HEK293 (cell line): ENCODE data around the gene TRAPPC10.

ENCODE experiments used
- CTCF ChIA-PET: fragments of 350-600 bp; formaldehyde crosslinking; extraction: SDS; loops from one replicate; lab custom pipeline; 2021; ENCODE audit warnings: antibody characterized with exemption; lab: Yijun Ruan, JAX
- POLR2A ChIA-PET: fragments of 300-600 bp; formaldehyde crosslinking; extraction: SDS; loops from one replicate; lab custom pipeline; 2020; ENCODE audit warnings: antibody characterized with exemption, inconsistent platforms; lab: Yijun Ruan, JAX
- H3K27ac ChIP-seq: fragments of 200-500 bp; sonication (Bioruptor generic); 2 replicates; pipeline ENCODE4 v1.5.1; 2014; ENCODE audit warnings: low read depth, low read length, control low read depth, inconsistent platforms; ENCODE audit errors: extremely low read depth
- H3K36me3 ChIP-seq, 2 experiments: fragments of 200-500 bp in 1 of 2; sonication (Bioruptor generic) in 1 of 2; 1 replicate in 1 of 2; 2 replicates in 1 of 2; pipeline ENCODE4 v1.5.1; 2014 to 2017; ENCODE audit warnings: inconsistent platforms in 2 of 2, low read length in 2 of 2; ENCODE audit not compliant: control insufficient read depth in 2 of 2, insufficient read depth in 1 of 2
- H3K4me1 ChIP-seq: fragments of 200-500 bp; sonication (Bioruptor generic); 2 replicates; pipeline ENCODE4 v1.5.1; 2014; ENCODE audit warnings: mild to moderate bottlenecking, low read length, inconsistent platforms; ENCODE audit not compliant: control insufficient read depth, insufficient read depth
- H3K4me3 ChIP-seq: 2 replicates; pipeline ENCODE4 v1.5.1; 2011; ENCODE audit warnings: low read depth, mild to moderate bottlenecking, control low read depth, low read length, moderate library complexity
- H3K9me3 ChIP-seq: fragments of 200-500 bp; sonication (Bioruptor generic); 2 replicates; pipeline ENCODE4 v1.5.1; 2014; ENCODE audit warnings: low read depth, low read length, inconsistent platforms; ENCODE audit not compliant: control insufficient read depth, insufficient read depth
- EGR2 ChIP-seq: fragments of 450-650 bp; formaldehyde crosslinking; IDR thresholded peaks from 2 replicates; pipeline ENCODE4 v1.5.1; 2016; ENCODE audit warnings: low read depth, missing biosample characterization, missing genetic modification characterization
- KLF8 ChIP-seq: fragments of 450-650 bp; formaldehyde crosslinking; IDR thresholded peaks from 2 replicates; pipeline ENCODE4 v1.5.1; 2016; ENCODE audit warnings: missing biosample characterization, missing genetic modification characterization
- OVOL3 ChIP-seq: fragments of 450-650 bp; formaldehyde crosslinking; IDR thresholded peaks from 2 replicates; pipeline ENCODE4 v1.5.1; 2016; ENCODE audit warnings: missing biosample characterization, missing genetic modification characterization
- PATZ1 ChIP-seq: fragments of 450-650 bp; formaldehyde crosslinking; IDR thresholded peaks from 2 replicates; pipeline ENCODE4 v1.5.1; 2016; ENCODE audit warnings: missing biosample characterization, missing genetic modification characterization
- PRDM10 ChIP-seq: fragments of 450-650 bp; formaldehyde crosslinking; IDR thresholded peaks from 2 replicates; pipeline ENCODE4 v1.5.1; 2016; ENCODE audit warnings: missing biosample characterization, missing genetic modification characterization
- PRDM4 ChIP-seq: fragments of 450-650 bp; formaldehyde crosslinking; IDR thresholded peaks from 2 replicates; pipeline ENCODE4 v1.5.1; 2017; ENCODE audit warnings: missing biosample characterization, missing genetic modification characterization
- ZBTB17 ChIP-seq: fragments of 450-650 bp; formaldehyde crosslinking; IDR thresholded peaks from 2 replicates; pipeline ENCODE4 v1.5.1; 2016; ENCODE audit warnings: missing biosample characterization, missing genetic modification characterization
- ZBTB26 ChIP-seq: fragments of 450-650 bp; formaldehyde crosslinking; optimal IDR thresholded peaks from 2 replicates; pipeline ENCODE3; 2016; ENCODE audit warnings: missing biosample characterization, mild to moderate bottlenecking, missing genetic modification characterization
- ZFHX2 ChIP-seq: fragments of 450-650 bp; formaldehyde crosslinking; conservative IDR thresholded peaks from 2 replicates; pipeline ENCODE4 v1.5.1; 2016; ENCODE audit warnings: missing biosample characterization, missing genetic modification characterization
- ZNF10 ChIP-seq: fragments of 450-650 bp; formaldehyde crosslinking; IDR thresholded peaks from 2 replicates; pipeline ENCODE4 v1.5.1; 2017; ENCODE audit warnings: missing biosample characterization, missing genetic modification characterization
- ZNF214 ChIP-seq: fragments of 450-650 bp; formaldehyde crosslinking; IDR thresholded peaks from 2 replicates; pipeline ENCODE4 v1.5.1; 2017; ENCODE audit warnings: missing biosample characterization, mild to moderate bottlenecking, missing genetic modification characterization, borderline replicate concordance
- ZNF354C ChIP-seq: fragments of 450-650 bp; formaldehyde crosslinking; IDR thresholded peaks from 2 replicates; pipeline ENCODE4 v1.5.1; 2016; ENCODE audit warnings: missing biosample characterization, missing genetic modification characterization, low read depth, borderline replicate concordance
- ZNF580 ChIP-seq: fragments of 450-650 bp; formaldehyde crosslinking; IDR thresholded peaks from 2 replicates; pipeline ENCODE4 v1.5.1; 2016; ENCODE audit warnings: missing biosample characterization, missing genetic modification characterization
- ZNF645 ChIP-seq: fragments of 450-650 bp; formaldehyde crosslinking; IDR thresholded peaks from 2 replicates; pipeline ENCODE4; 2016; ENCODE audit warnings: missing biosample characterization, missing genetic modification characterization

The TRAPPC10 gene

GRCh38 chr21:43989401-43989800 is 22.7 kb upstream of the TRAPPC10 start:
- no peak for TF ChIP-seq ZNF10 (tag by site-specific recombination)
- no peak for TF ChIP-seq PATZ1 (tag by site-specific recombination)
- no peak for TF ChIP-seq ZBTB26 (tag by site-specific recombination)
- TF ChIP-seq ZNF354C (tag by site-specific recombination): no peak
- TF ChIP-seq PRDM10: peak; percentile 28; the same call in 1 of the 2 replicates
- CTCF ChIA-PET: no interaction called here
- no peaks in the 10 kb centered on the region for H3K9me3 ChIP-seq
- no peaks in the 10 kb centered on the region for H3K36me3 ChIP-seq
- no peaks in the 10 kb centered on the region for H3K4me1 ChIP-seq
- POLR2A ChIA-PET: no interaction called here
- H3K4me3 ChIP-seq: no peak overlapping the region
- H3K27ac ChIP-seq: no peak overlapping the region

GRCh38 chr21:43991447-43991991 is 20.6 kb upstream of the TRAPPC10 start:
- H3K4me3 ChIP-seq: no peak overlapping the region
- H3K36me3 ChIP-seq: no peaks in the 10 kb centered on the region
- TF ChIP-seq ZNF214: no peak
- no peak for TF ChIP-seq OVOL3 (tag by site-specific recombination)
- TF ChIP-seq ZNF580 (tag by site-specific recombination): no peak
- TF ChIP-seq ZNF645 (tag by site-specific recombination): no peak
- TF ChIP-seq KLF8 (tag by site-specific recombination): no peak
- no peak for TF ChIP-seq ZNF354C (tag by site-specific recombination)
- TF ChIP-seq ZBTB17: peak; percentile 32; the same call in 1 of the 2 replicates
- TF ChIP-seq PRDM4: no peak
- 0 out of 2 replicates have a peak, but pooled peaks have one; percentile 34 for TF ChIP-seq EGR2 (tag by site-specific recombination)
- TF ChIP-seq ZFHX2 (tag by site-specific recombination): peak; percentile 46
- no peaks in the 10 kb centered on the region for H3K9me3 ChIP-seq
- no peak overlapping the region for H3K27ac ChIP-seq
- CTCF ChIA-PET: interaction anchor here (0.5 to 1.4 kb wide), 2 partner anchors 16 to 30 kb away, joined by 3 to 4 read pairs; no protein-coding TSS in a partner anchor
- POLR2A ChIA-PET: interaction anchor here (1.1 kb wide), 1 partner anchor 20 kb away, joined by 4 read pairs; no protein-coding TSS in a partner anchor
- no peaks in the 10 kb centered on the region for H3K4me1 ChIP-seq
